Effector CD4-positive, alpha-beta T cell (primary cell): ENCODE results near the gene SP140.
A peak's percentile ranks its signal among the peaks of the same experiment; 100 is the strongest.
"Not testable (repeated sequence)": the region's sequence is repeated elsewhere in the genome, so short reads cannot be mapped to it uniquely, and the experiment has no call there.

Experiments used
- DNase-seq: peaks from one replicate; pipeline ENCODE4 v3.0.0-alpha.2; 2020
- total RNA-seq: gene quantifications from one replicate; lab custom pipeline; 2026; lab: John Stamatoyannopoulos, UW

Gene SP140
- total RNA-seq = 68.5 reads per million, percentile 75 among the genes with 10 or more reads in this experiment

- peak; percentile 70 for DNase-seq
Measured at GRCh38 chr2:230225486-230225885, at the start of gene SP140. TSS of gene SP140 (plus strand) at chr2:230225736. CDS start at chr2:230225845, 109 bp downstream.

GRCh38 chr2:230176996-230177395, 48.5 kb upstream of the SP140 start:
- no peak for DNase-seq

- DNase-seq = no peak
Measured at GRCh38 chr2:230178546-230179485, 46.7 kb upstream of the SP140 start.

GRCh38 chr2:230179907-230180306, 45.6 kb upstream of the SP140 start:
- no peak for DNase-seq

- DNase-seq = no peak
Measured at GRCh38 chr2:230181195-230181594, 44.3 kb upstream of the SP140 start.

- no peak for DNase-seq
Measured at GRCh38 chr2:230184727-230185578, 40.6 kb upstream of the SP140 start.

GRCh38 chr2:230202430-230203109, 23.0 kb upstream of the SP140 start:
- no peak for DNase-seq

- DNase-seq = no peak
Measured at GRCh38 chr2:230203110-230203676, 22.3 kb upstream of the SP140 start.

GRCh38 chr2:230205034-230205433, 20.5 kb upstream of the SP140 start:
- no peak for DNase-seq

- no peak for DNase-seq
Measured at GRCh38 chr2:230205721-230206120, 19.8 kb upstream of the SP140 start.

GRCh38 chr2:230208576-230208975, 17.0 kb upstream of the SP140 start:
- DNase-seq = no peak

- no peak for DNase-seq
Measured at GRCh38 chr2:230209422-230210051, 16.0 kb upstream of the SP140 start.

GRCh38 chr2:230216489-230216888, 9.0 kb upstream of the SP140 start:
- DNase-seq = no peak

- no peak for DNase-seq
Measured at GRCh38 chr2:230217424-230217823, 8.1 kb upstream of the SP140 start.

GRCh38 chr2:230218421-230218820, 7.1 kb upstream of the SP140 start:
- no peak for DNase-seq

GRCh38 chr2:230219419-230220331, 5.9 kb upstream of the SP140 start, which contains the start of gene SP110:
TSS of gene SP110 (minus strand) at chr2:230219984. CDS start at chr2:230216927, 3,057 bp downstream.
- peak; percentile 68 for DNase-seq

GRCh38 chr2:230220347-230220969, 5.1 kb upstream of the SP140 start:
- no peak for DNase-seq

GRCh38 chr2:230221493-230221892, 4.0 kb upstream of the SP140 start:
- no peak for DNase-seq

- not testable (repeated sequence) for DNase-seq
Measured at GRCh38 chr2:230222829-230223228, 2.7 kb upstream of the SP140 start.

- no peak for DNase-seq
Measured at GRCh38 chr2:230224458-230224857, 1.1 kb upstream of the SP140 start.
